Panc1 (cell line): ENCODE results near the gene ARHGAP31. TPM values are rescaled to one million over a fixed set of nuclear protein-coding genes. Genes with fewer than 3 reads are reported as not detected.
"Not testable (repeated sequence)": the region's sequence is repeated elsewhere in the genome, so short reads cannot be mapped to it uniquely, and the experiment has no call there.

Source experiments
- ATAC-seq: fragments of 200-7000 bp; cut with Tn5 transposase; 2 replicates; pipeline ENCODE4 v1.9.1; 2020; ENCODE audit warnings: mild to moderate bottlenecking, moderate library complexity
- BruUV-seq: library from RNA; stranded (reverse); fragments of 400-500 nt; replicated peaks from 2 replicates; lab custom pipeline; 2021; lab: Mats Ljungman, UMichigan
- CTCF ChIA-PET: fragments of 300-600 bp; sonication (Branson Sonifier 250); formaldehyde crosslinking; loops from one replicate; lab custom pipeline; 2022; ENCODE audit warnings: antibody characterized with exemption; lab: Charles Lee
- POLR2A ChIA-PET: fragments of 300-600 bp; sonication (Branson Sonifier 250); formaldehyde crosslinking; loops from one replicate; lab custom pipeline; 2022; ENCODE audit warnings: antibody characterized with exemption; lab: Charles Lee
- DNase-seq: peaks from one replicate; pipeline ENCODE4 v3.0.0-alpha.2; 2010; ENCODE audit warnings: low read depth, low spot score
- H3K27ac ChIP-seq: 2 replicates; pipeline ENCODE4 v1.5.1; 2011; ENCODE audit warnings: mild to moderate bottlenecking, low read length, inconsistent platforms
- H3K27me3 ChIP-seq: fragments of 200-500 bp; sonication (Bioruptor generic); 2 replicates; pipeline ENCODE4 v1.6.0; 2014; ENCODE audit warnings: low read length, inconsistent platforms; ENCODE audit not compliant: control insufficient read depth, insufficient read depth
- H3K36me3 ChIP-seq: fragments of 200-500 bp; sonication (Bioruptor generic); 2 replicates; pipeline ENCODE4 v1.5.1; 2014; ENCODE audit warnings: inconsistent platforms, mild to moderate bottlenecking, low read length, moderate library complexity; ENCODE audit not compliant: control insufficient read depth, insufficient read depth
- H3K4me1 ChIP-seq: 2 replicates; pipeline ENCODE4 v1.5.1; 2011; ENCODE audit warnings: inconsistent platforms, mild to moderate bottlenecking, low read length, moderate library complexity; ENCODE audit not compliant: control insufficient read depth, insufficient read depth
- H3K4me3 ChIP-seq, 2 experiments: 2 replicates each; pipeline ENCODE4 v1.5.1; 2011 to 2012; ENCODE audit warnings: low read depth in 2 of 2, low read length in 2 of 2, mild to moderate bottlenecking in 2 of 2, inconsistent platforms in 1 of 2, moderate library complexity in 1 of 2
- H3K9me3 ChIP-seq: fragments of 200-500 bp; sonication (Bioruptor generic); 2 replicates; pipeline ENCODE4 v1.5.1; 2014; ENCODE audit warnings: low read depth, mild to moderate bottlenecking, inconsistent platforms, low read length, moderate library complexity; ENCODE audit not compliant: control insufficient read depth, insufficient read depth
- POLR2AphosphoS5 ChIP-seq: IDR thresholded peaks from 2 replicates; pipeline ENCODE4 v1.6.1; 2012; ENCODE audit warnings: mild to moderate bottlenecking, low read depth, low read length, moderate library complexity
- SIN3A ChIP-seq: IDR thresholded peaks from 2 replicates; pipeline ENCODE4 v1.6.1; 2012; ENCODE audit warnings: low read depth, mild to moderate bottlenecking, low read length, moderate library complexity, borderline replicate concordance; ENCODE audit not compliant: insufficient read depth
- TCF7L2 ChIP-seq: IDR thresholded peaks from 2 replicates; pipeline ENCODE4 v1.6.1; 2011; ENCODE audit warnings: mild to moderate bottlenecking, low read depth, low read length, inconsistent platforms
- in situ Hi-C: cut with HindIII; loops from 2 replicates; pipeline ENCODE4 v1.10.0; 2016; ENCODE audit warnings: low sequenced_read_pairs, low pct_unique_long_range_greater_than_20kb
- intact Hi-C: fragments of 100-400 bp; cut with micrococcal nuclease; formaldehyde crosslinking; loops from one replicate; pipeline ENCODE4 v1.10.0; 2022; ENCODE audit not compliant: unreplicated experiment
- total RNA-seq: library from RNA; stranded (reverse); gene quantifications from one replicate; pipeline ENCODE4 v1.2.1, GENCODE V29; 2021; ENCODE audit not compliant: unreplicated experiment
- TF ChIP-seq, protein P1 (sequence below), 2 experiments: IDR thresholded peaks; 2 replicates each; pipeline ENCODE4 v1.6.1; 2011 to 2012; ENCODE audit warnings: low read depth in 2 of 2, control low read depth in 1 of 2, low read length in 1 of 2, mild to moderate bottlenecking in 1 of 2, moderate library complexity in 1 of 2; ENCODE audit not compliant: insufficient read depth in 1 of 2
- TF ChIP-seq, protein P2 (sequence below): fragments of 450-650 bp; IDR thresholded peaks from 2 replicates; pipeline ENCODE4 v1.5.1; 2017; ENCODE audit warnings: mild to moderate bottlenecking

The ARHGAP31 gene
- total RNA-seq, 1 experiment from 2014 or later: 7.6 TPM

DNA sequence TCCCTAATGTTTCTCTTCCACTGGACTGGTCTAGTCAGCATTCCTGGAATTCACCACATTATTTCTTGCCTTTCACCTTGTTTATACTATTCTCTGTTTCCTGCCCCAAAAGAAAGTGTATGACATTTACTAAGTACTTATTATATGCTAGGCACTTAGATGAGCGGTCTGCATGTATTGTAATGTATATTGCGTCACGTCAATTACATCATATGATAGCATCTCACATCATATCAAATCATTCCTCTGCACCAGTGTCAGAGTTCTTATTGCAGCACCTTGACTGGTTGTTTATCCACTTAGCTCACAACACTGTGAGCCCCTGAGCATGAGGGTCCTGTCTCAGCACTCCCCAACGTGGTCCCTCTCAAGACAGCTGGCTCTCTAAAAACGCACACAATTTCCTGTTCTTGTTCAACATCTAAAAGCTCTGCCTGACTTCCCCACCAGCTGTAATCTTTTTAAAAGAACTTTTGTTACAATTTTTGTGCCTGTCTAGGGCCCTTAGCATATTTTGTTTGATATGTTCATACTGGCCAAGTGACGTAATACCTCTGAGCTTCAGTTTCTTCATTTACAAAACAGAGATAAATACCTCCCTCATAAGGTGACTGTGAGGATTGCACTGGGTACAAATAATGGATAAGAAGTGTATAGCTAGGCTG lies 58.8 kb downstream of the ARHGAP31 start:
- no TSS peak for BruUV-seq
- ChIA-PET CTCF (interaction anchor here (0.5 to 1.1 kb wide), 5 partner anchors 12 to 1264 kb away, joined by 3 to 12 read pairs (median 4); no protein-coding TSS in a partner anchor), POLR2A (interaction anchor here (0.7 kb wide), 1 partner anchor 37 kb away, joined by 3 read pairs; no protein-coding TSS in a partner anchor)
- ATAC-seq (peak; percentile 69), DNase-seq (no peak)
- in situ Hi-C loops: no loop called here
- TF ChIP-seq, protein P1, sequence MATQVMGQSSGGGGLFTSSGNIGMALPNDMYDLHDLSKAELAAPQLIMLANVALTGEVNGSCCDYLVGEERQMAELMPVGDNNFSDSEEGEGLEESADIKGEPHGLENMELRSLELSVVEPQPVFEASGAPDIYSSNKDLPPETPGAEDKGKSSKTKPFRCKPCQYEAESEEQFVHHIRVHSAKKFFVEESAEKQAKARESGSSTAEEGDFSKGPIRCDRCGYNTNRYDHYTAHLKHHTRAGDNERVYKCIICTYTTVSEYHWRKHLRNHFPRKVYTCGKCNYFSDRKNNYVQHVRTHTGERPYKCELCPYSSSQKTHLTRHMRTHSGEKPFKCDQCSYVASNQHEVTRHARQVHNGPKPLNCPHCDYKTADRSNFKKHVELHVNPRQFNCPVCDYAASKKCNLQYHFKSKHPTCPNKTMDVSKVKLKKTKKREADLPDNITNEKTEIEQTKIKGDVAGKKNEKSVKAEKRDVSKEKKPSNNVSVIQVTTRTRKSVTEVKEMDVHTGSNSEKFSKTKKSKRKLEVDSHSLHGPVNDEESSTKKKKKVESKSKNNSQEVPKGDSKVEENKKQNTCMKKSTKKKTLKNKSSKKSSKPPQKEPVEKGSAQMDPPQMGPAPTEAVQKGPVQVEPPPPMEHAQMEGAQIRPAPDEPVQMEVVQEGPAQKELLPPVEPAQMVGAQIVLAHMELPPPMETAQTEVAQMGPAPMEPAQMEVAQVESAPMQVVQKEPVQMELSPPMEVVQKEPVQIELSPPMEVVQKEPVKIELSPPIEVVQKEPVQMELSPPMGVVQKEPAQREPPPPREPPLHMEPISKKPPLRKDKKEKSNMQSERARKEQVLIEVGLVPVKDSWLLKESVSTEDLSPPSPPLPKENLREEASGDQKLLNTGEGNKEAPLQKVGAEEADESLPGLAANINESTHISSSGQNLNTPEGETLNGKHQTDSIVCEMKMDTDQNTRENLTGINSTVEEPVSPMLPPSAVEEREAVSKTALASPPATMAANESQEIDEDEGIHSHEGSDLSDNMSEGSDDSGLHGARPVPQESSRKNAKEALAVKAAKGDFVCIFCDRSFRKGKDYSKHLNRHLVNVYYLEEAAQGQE (IDR thresholded peaks at IDR 0.05; ENCODE audit: insufficient read depth in 1 of 2, low read depth in 2 of 2, low read length in 1 of 2): no peak
- TF ChIP-seq TCF7L2: no peak
- TF ChIP-seq, protein P2, sequence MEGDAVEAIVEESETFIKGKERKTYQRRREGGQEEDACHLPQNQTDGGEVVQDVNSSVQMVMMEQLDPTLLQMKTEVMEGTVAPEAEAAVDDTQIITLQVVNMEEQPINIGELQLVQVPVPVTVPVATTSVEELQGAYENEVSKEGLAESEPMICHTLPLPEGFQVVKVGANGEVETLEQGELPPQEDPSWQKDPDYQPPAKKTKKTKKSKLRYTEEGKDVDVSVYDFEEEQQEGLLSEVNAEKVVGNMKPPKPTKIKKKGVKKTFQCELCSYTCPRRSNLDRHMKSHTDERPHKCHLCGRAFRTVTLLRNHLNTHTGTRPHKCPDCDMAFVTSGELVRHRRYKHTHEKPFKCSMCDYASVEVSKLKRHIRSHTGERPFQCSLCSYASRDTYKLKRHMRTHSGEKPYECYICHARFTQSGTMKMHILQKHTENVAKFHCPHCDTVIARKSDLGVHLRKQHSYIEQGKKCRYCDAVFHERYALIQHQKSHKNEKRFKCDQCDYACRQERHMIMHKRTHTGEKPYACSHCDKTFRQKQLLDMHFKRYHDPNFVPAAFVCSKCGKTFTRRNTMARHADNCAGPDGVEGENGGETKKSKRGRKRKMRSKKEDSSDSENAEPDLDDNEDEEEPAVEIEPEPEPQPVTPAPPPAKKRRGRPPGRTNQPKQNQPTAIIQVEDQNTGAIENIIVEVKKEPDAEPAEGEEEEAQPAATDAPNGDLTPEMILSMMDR: peak; percentile 48
- TF ChIP-seq SIN3A: no peak
- TF ChIP-seq POLR2AphosphoS5: no peak
- Histone ChIP-seq H3K27ac (no peak overlapping the region), H3K4me1 (no peaks in the 10 kb centered on the region), H3K36me3 (no peaks in the 10 kb centered on the region), H3K4me3 (no peak overlapping the region), H3K9me3 (no peaks in the 10 kb centered on the region), H3K27me3 (no peaks in the 10 kb centered on the region)
- intact Hi-C loops: no loop called here

DNA sequence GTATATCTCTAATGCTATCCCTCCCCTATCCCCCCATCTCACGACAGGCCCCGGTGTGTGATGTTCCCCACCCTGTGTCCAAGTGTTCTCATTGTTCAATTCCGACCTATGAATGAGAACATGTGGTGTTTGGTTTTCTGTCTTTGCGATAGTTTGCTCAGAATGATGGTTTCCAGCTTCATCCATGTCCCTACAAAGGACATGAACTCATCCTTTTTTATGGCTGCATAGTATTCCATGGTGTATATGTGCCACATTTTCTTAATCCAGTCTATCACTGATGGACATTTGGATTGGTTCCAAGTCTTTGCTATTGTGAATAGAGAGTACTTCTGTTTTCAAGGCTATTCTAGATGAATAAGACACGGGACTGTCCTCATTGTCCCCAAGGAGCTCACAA lies 61.4 kb downstream of the ARHGAP31 start:
- ATAC-seq, intact Hi-C loops, POLR2A ChIA-PET, H3K4me3 ChIP-seq, H3K27me3 ChIP-seq, in situ Hi-C loops, H3K4me1 ChIP-seq, DNase-seq, H3K36me3 ChIP-seq, BruUV-seq, H3K9me3 ChIP-seq, H3K27ac ChIP-seq, CTCF ChIA-PET: not testable (repeated sequence)

DNA sequence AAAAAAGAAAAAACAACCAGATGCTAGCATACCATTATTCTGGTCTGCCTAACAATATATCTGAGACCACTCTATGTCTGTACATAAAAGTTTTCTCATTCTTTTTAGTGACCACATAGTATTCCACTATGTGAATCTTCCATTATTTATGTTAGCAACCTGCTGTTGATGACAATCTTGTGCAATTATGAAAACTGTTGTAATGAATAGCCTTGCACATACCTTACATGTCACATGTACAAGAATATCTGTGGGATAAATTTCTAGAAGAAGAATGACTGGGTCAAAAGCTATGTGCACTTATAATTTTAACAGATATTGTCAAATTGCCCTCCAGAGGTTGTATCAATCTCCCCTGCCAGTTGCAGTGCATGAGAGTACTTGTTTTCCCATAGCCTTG lies 62.5 kb downstream of the ARHGAP31 start:
- POLR2A ChIA-PET: no interaction called here
- ATAC-seq (no peak), DNase-seq (no peak)
- no peaks in the 10 kb centered on the region for H3K9me3 ChIP-seq
- no peaks in the 10 kb centered on the region for H3K27me3 ChIP-seq
- H3K36me3 ChIP-seq: no peaks in the 10 kb centered on the region
- no TSS peak for BruUV-seq
- CTCF ChIA-PET: no interaction called here
- intact Hi-C loops (no loop called here), in situ Hi-C loops (no loop called here)
- no peak overlapping the region for H3K4me3 ChIP-seq
- H3K27ac ChIP-seq: no peak overlapping the region
- H3K4me1 ChIP-seq: no peaks in the 10 kb centered on the region
- TF ChIP-seq TCF7L2: no peak
- TF ChIP-seq SIN3A: no peak
- TF ChIP-seq, protein P1 (IDR thresholded peaks at IDR 0.05; ENCODE audit: insufficient read depth in 1 of 2, low read depth in 2 of 2, low read length in 1 of 2): no peak
- no peak for TF ChIP-seq POLR2AphosphoS5
- TF ChIP-seq, protein P2: no peak
